Retinal pigment epithelial cell (primary cell): Measurements from ENCODE around the gene NLE1.

Source experiments
- DNase-seq: peaks from one replicate; pipeline ENCODE4 v3.0.0-alpha.2; 2010; ENCODE audit warnings: low read depth
- H3K4me3 ChIP-seq: 2 replicates; pipeline ENCODE4 v1.5.1; 2011; ENCODE audit warnings: mild to moderate bottlenecking, low read length, control low read depth, moderate library complexity
- TF ChIP-seq, protein P1 (sequence below): conservative IDR thresholded peaks from 2 replicates; pipeline ENCODE4 v1.5.1; 2011; ENCODE audit warnings: low read depth, low read length, control low read depth, inconsistent platforms

Gene NLE1

GRCh38 chr17:35141681-35142466 lies at the start of gene NLE1:
Gene NLE1 (minus strand): TSS chr17:35142303. CDS start chr17:35142275, 28 bp downstream.
- TF ChIP-seq, protein P1, sequence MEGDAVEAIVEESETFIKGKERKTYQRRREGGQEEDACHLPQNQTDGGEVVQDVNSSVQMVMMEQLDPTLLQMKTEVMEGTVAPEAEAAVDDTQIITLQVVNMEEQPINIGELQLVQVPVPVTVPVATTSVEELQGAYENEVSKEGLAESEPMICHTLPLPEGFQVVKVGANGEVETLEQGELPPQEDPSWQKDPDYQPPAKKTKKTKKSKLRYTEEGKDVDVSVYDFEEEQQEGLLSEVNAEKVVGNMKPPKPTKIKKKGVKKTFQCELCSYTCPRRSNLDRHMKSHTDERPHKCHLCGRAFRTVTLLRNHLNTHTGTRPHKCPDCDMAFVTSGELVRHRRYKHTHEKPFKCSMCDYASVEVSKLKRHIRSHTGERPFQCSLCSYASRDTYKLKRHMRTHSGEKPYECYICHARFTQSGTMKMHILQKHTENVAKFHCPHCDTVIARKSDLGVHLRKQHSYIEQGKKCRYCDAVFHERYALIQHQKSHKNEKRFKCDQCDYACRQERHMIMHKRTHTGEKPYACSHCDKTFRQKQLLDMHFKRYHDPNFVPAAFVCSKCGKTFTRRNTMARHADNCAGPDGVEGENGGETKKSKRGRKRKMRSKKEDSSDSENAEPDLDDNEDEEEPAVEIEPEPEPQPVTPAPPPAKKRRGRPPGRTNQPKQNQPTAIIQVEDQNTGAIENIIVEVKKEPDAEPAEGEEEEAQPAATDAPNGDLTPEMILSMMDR, result peak; percentile 91
- DNase-seq, result peak; percentile 32
- peak within 1 kb of the TSS; percentile 93 for H3K4me3 ChIP-seq

DNA sequence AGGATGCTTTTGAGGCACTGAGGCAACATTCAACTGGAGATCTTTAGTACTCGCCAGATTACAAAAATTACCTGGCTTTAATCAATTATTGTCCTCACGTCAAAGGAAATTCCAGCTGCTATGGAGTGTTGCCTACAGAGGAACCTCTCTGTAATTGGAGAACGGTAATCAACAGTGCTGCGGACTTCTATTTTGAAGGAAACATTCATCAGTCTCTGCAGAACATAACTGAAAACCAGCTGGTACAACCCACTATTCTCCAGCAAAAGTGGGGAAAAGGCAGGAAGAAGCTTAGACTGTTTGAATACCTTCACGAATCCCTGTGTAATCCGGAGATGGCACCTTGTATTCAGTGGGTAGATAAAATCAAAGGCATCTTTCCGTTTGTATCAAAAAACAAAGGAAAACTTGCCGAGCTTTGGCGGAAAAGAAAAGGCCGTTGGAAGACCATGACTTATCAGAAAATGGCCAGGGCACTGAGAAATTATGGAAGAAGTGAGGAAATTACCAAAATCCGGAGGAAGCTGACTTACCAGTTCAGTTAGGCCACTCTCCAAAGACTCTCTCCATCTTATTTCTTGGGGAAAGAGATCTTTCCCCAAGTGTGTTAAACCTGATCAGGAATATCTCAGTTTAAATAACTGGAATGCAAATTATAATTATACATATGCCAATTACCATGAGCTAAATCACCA lies 49.0 kb upstream of the NLE1 start:
- TF ChIP-seq, protein P1, result no peak
- no peak for DNase-seq
- H3K4me3 ChIP-seq, result no peak overlapping the region

GRCh38 chr17:35189291-35189690 lies 47.2 kb upstream of the NLE1 start:
- DNase-seq, result no peak
- no peak overlapping the region for H3K4me3 ChIP-seq
- TF ChIP-seq, protein P1, result no peak

DNA sequence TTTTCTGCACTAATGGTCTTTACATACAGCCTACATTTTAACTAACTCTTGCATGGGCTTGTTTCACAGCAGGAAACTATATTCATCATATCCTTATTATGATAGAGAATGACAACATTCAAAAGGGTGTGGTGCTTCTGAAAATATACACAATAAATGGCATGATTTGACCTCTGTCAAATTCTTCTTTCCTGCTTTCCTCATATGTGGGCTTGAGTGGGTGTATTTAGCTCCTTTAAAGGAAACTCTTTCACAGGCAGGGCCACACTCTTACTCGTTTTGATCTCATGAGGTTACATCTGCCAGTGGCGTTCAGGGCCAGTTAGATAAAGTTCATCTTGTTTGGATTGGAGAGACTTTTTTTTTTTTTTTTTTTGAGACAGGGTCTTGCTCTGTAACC lies 46.0 kb upstream of the NLE1 start:
- H3K4me3 ChIP-seq, result no peak overlapping the region
- no peak for DNase-seq

DNA sequence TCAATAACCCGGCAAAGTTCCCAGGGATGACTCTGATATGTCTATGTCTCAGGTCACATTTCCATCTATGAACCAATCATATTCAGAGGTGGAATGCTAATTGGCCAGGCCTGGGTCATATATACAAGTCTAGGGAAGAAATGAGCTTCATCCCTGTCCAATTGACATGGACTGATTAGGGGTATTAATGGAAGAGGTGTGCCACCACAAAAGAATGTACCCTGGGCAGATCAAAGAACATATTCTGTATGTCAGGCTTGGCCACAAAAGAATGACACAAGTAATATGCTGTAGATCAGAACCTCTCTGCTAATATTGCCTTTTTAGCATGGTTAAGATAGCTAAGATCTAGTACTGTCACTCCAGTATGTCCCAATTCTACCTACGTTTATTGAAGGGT lies 45.4 kb upstream of the NLE1 start:
- no peak overlapping the region for H3K4me3 ChIP-seq
- no peak for DNase-seq
- TF ChIP-seq, protein P1, result no peak

More for the DNA sequence above, 46.0 kb upstream of the NLE1 start:
- TF ChIP-seq, protein P1, result no peak

DNA sequence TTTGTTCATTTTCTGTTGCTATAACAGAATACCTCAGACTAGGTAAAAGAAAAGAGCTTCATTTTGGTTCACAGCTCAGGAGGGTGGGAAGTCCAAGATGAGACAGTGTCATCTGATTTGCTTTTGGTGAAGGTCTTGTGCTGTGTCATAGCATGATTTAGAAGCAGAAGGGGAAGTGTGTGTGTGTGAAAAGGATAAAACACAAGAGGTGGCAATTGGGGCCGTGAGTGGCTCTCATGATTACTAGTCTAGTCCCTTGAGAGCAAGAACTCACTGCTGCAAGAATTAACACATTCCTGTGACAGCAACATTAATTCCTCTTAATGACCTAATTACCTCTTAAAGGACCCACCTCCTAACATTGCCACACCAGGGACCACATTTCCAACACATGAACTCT lies 43.7 kb upstream of the NLE1 start:
- TF ChIP-seq, protein P1, result no peak
- no peak for DNase-seq

More for the DNA sequence above, 43.7 kb upstream of the NLE1 start:
- H3K4me3 ChIP-seq, result no peak overlapping the region
